ENCODE measurements around the gene GPR61.

DNA sequence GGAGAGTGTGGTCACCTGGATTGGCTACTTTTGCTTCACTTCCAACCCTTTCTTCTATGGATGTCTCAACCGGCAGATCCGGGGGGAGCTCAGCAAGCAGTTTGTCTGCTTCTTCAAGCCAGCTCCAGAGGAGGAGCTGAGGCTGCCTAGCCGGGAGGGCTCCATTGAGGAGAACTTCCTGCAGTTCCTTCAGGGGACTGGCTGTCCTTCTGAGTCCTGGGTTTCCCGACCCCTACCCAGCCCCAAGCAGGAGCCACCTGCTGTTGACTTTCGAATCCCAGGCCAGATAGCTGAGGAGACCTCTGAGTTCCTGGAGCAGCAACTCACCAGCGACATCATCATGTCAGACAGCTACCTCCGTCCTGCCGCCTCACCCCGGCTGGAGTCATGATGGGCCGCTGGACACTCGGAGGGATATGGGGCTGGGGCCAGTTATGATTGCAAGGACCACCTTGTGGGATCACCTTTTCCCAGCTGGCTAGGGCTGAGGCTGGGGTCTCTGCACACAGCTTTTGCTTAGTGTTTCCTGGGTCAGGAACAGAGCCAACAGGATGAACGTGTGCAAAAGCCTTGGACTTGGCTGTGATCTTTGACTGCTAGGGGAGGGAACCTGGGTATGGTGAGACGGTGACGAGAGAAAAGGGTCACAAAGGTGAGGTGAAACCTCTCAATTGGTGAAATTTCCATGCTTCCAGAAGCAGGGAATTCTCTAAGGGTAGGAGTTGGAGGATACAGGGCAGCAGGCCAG is 4.5 kb downstream of the GPR61 start:
- TF ChIP-seq EZH2phosphoT487 (conservative IDR thresholded peaks at IDR 0.05; ENCODE audit: low read length), result no peak
- no peak for TF ChIP-seq CTCF (IDR thresholded peaks at IDR 0.05; ENCODE audit: insufficient read depth, low read length, poor library complexity, severe bottlenecking)

All from SU-DHL-6 (cell line).